ENCODE data around the gene GIMAP6.
"Not testable (repeated sequence)": the region's sequence is repeated elsewhere in the genome, so short reads cannot be mapped to it uniquely, and the experiment has no call there.

DNA sequence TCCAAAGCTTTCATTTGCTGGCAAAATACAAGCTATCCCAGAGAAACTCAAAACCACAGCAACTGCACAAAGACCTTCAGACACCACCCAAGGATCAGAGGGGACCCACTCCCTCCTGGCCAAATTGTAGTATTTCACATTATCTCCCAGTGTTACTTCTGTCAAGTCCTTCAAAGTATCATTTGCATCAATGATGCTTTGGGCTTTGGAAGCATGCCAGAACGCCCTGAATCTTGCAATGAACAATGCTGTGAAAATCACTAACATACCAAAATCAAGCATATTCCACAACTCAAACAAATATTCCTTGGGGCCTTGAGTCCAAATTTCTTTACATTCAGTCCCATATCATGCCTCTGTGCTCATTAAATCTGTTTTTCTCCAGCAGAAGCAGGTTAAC lies 17.8 kb downstream of the GIMAP6 start:
- TF ChIP-seq NRF1 (IDR thresholded peaks at IDR 0.05; ENCODE audit: low read depth, low read length) = not testable (repeated sequence)
- TF ChIP-seq, protein P1, sequence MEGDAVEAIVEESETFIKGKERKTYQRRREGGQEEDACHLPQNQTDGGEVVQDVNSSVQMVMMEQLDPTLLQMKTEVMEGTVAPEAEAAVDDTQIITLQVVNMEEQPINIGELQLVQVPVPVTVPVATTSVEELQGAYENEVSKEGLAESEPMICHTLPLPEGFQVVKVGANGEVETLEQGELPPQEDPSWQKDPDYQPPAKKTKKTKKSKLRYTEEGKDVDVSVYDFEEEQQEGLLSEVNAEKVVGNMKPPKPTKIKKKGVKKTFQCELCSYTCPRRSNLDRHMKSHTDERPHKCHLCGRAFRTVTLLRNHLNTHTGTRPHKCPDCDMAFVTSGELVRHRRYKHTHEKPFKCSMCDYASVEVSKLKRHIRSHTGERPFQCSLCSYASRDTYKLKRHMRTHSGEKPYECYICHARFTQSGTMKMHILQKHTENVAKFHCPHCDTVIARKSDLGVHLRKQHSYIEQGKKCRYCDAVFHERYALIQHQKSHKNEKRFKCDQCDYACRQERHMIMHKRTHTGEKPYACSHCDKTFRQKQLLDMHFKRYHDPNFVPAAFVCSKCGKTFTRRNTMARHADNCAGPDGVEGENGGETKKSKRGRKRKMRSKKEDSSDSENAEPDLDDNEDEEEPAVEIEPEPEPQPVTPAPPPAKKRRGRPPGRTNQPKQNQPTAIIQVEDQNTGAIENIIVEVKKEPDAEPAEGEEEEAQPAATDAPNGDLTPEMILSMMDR (IDR thresholded peaks at IDR 0.05) = not testable (repeated sequence)
- TF ChIP-seq, protein P2, sequence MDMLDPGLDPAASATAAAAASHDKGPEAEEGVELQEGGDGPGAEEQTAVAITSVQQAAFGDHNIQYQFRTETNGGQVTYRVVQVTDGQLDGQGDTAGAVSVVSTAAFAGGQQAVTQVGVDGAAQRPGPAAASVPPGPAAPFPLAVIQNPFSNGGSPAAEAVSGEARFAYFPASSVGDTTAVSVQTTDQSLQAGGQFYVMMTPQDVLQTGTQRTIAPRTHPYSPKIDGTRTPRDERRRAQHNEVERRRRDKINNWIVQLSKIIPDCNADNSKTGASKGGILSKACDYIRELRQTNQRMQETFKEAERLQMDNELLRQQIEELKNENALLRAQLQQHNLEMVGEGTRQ (IDR thresholded peaks at IDR 0.05; ENCODE audit: borderline replicate concordance, low read depth, low read length) = not testable (repeated sequence)
